ENCODE measurements around the gene MAS1L.

DNA sequence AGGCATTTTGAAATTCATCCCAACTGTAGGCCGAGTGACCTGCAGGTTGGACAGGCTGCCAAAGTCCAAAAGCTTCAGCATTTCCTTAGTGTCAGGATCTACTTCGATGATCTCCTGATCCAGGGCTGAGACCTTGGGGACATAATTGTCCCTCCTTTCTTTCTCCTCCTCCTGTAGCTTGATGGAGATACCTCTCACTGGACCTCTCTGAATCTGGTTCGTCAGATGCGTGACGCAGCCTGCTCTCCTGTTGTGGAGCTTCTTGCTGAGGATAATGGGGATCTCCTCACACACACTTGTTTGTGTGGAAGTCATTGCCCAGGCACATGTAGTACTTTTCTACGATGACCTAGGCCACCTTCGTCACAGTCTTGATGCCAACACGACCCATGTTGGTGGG, 1.5 kb upstream of the MAS1L start:
- no peak for TF ChIP-seq EZH2 (IDR thresholded peaks at IDR 0.05; ENCODE audit: insufficient read depth, poor library complexity, severe bottlenecking)
- no peak for TF ChIP-seq EZH2phosphoT487 (IDR thresholded peaks at IDR 0.05; ENCODE audit: insufficient read depth, low read depth)
